HG02571 (cell line): ENCODE results near the gene GOLGA8J.
"Not testable (repeated sequence)": the region's sequence is repeated elsewhere in the genome, so short reads cannot be mapped to it uniquely, and the experiment has no call there.

ENCODE experiments used
- ATAC-seq: cut with Tn5 transposase; IDR thresholded peaks from one replicate; pipeline ENCODE4 v1.9.1; 2021; ENCODE audit warnings: mild to moderate bottlenecking, moderate library complexity; ENCODE audit not compliant: unreplicated experiment

Gene GOLGA8J

GRCh38 chr15:30072630-30073029, 10.1 kb upstream of the GOLGA8J start:
- no peak for ATAC-seq

- ATAC-seq = no peak
Observed at GRCh38 chr15:30073915-30074314, 8.8 kb upstream of the GOLGA8J start.

GRCh38 chr15:30080816-30081215, 1.9 kb upstream of the GOLGA8J start:
- not testable (repeated sequence) for ATAC-seq

- ATAC-seq = not testable (repeated sequence)
Observed at GRCh38 chr15:30097827-30098226, 15.1 kb downstream of the GOLGA8J start.

- not testable (repeated sequence) for ATAC-seq
Observed at GRCh38 chr15:30102890-30103289, 20.1 kb downstream of the GOLGA8J start.

- not testable (repeated sequence) for ATAC-seq
Observed at GRCh38 chr15:30103941-30104507, 21.3 kb downstream of the GOLGA8J start.

- not testable (repeated sequence) for ATAC-seq
Observed at GRCh38 chr15:30110591-30110990, 27.8 kb downstream of the GOLGA8J start.

GRCh38 chr15:30130066-30130465, 47.3 kb downstream of the GOLGA8J start:
- ATAC-seq = not testable (repeated sequence)

GRCh38 chr15:30134751-30135150, 52.0 kb downstream of the GOLGA8J start, which contains the start of gene GOLGA8T:
GOLGA8T (plus strand) TSS chr15:30135051; CDS start chr15:30135149, 98 bp downstream.
- ATAC-seq = not testable (repeated sequence)
